RWPE2 (cell line): ENCODE results near the gene METTL21C.

Source experiments
- ATAC-seq: fragments of 200-7000 bp; cut with Tn5 transposase; 3 replicates; pipeline ENCODE4 v1.9.1; 2021; ENCODE audit warnings: low read depth
- DNase-seq: peaks from one replicate; pipeline ENCODE4 v3.0.0-alpha.2; 2020; ENCODE audit warnings: low spot score
- H3K27ac ChIP-seq: fragments of 450-650 bp; 2 replicates; pipeline ENCODE4 v1.5.1; 2017; ENCODE audit warnings: mild to moderate bottlenecking; ENCODE audit not compliant: poor library complexity, severe bottlenecking
- H3K27me3 ChIP-seq: fragments of 250-450 bp; sonication (Bioruptor Pico); 2 replicates; pipeline ENCODE4 v1.5.1; 2021; ENCODE audit warnings: mild to moderate bottlenecking, moderate library complexity; ENCODE audit not compliant: insufficient read depth, poor library complexity, severe bottlenecking
- H3K36me3 ChIP-seq: fragments of 250-450 bp; sonication (Bioruptor Pico); 2 replicates; pipeline ENCODE4 v1.5.1; 2020; ENCODE audit warnings: low read depth, mild to moderate bottlenecking, moderate library complexity
- H3K4me1 ChIP-seq: fragments of 250-450 bp; sonication (Bioruptor Pico); 2 replicates; pipeline ENCODE4 v1.5.1; 2021; ENCODE audit warnings: mild to moderate bottlenecking, moderate library complexity; ENCODE audit not compliant: insufficient read depth, poor library complexity, severe bottlenecking
- H3K4me3 ChIP-seq: fragments of 250-450 bp; sonication (Bioruptor Pico); 2 replicates; pipeline ENCODE4 v1.5.1; 2021; ENCODE audit warnings: mild to moderate bottlenecking, moderate library complexity; ENCODE audit not compliant: severe bottlenecking
- H3K9me3 ChIP-seq: fragments of 250-450 bp; sonication (Bioruptor Pico); 2 replicates; pipeline ENCODE4 v1.5.1; 2021; ENCODE audit warnings: mild to moderate bottlenecking, moderate library complexity; ENCODE audit not compliant: severe bottlenecking
- TF ChIP-seq, protein P1 (sequence below): fragments of 450-650 bp; IDR thresholded peaks from one replicate; pipeline ENCODE4 v1.5.1; 2017; ENCODE audit warnings: mild to moderate bottlenecking, moderate library complexity; ENCODE audit not compliant: poor library complexity, severe bottlenecking

Gene METTL21C

DNA sequence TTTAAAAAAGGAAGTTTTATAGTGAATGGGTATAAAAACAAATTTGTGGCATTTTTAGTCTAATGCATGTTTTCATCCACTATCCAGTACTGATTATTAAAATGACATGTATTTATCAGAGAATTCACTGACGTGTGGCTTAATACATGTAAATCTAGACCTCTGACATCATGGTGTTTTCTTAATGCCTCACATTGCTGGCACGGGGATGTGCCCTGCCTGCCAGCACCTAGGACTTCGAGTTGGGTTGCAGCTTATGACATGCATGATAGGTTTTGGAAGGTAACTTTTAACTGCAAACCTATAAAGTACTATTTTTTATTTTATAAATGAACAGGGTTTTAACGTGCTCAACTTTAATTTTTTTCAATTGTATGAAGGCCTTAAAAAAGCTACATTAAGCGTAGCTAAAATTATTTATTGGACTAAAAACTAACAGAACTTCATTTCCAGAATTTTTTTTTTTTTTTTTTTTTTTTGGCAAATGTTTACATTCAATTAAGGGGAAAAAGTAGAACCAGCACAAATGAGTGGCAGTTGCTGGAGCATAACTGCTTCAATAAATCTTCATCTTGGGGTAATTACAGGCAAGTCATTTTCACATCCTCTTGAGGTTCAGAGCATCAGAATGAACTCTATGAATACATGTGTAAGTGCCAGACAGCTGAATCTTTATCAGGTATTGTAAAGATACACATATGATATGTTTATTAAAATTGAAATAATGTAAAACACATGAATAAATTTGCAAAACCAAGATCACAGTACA lies 16.3 kb downstream of the METTL21C start:
- no peaks in the 10 kb centered on the region for H3K27me3 ChIP-seq
- TF ChIP-seq, protein P1, sequence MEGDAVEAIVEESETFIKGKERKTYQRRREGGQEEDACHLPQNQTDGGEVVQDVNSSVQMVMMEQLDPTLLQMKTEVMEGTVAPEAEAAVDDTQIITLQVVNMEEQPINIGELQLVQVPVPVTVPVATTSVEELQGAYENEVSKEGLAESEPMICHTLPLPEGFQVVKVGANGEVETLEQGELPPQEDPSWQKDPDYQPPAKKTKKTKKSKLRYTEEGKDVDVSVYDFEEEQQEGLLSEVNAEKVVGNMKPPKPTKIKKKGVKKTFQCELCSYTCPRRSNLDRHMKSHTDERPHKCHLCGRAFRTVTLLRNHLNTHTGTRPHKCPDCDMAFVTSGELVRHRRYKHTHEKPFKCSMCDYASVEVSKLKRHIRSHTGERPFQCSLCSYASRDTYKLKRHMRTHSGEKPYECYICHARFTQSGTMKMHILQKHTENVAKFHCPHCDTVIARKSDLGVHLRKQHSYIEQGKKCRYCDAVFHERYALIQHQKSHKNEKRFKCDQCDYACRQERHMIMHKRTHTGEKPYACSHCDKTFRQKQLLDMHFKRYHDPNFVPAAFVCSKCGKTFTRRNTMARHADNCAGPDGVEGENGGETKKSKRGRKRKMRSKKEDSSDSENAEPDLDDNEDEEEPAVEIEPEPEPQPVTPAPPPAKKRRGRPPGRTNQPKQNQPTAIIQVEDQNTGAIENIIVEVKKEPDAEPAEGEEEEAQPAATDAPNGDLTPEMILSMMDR: no peak
- H3K9me3 ChIP-seq: no peaks in the 10 kb centered on the region
- DNase-seq: no peak
- no peaks in the 10 kb centered on the region for H3K4me1 ChIP-seq
- H3K4me3 ChIP-seq: no peak overlapping the region
- no peak overlapping the region for H3K27ac ChIP-seq
- H3K36me3 ChIP-seq: peaks cover 61% of the 10 kb centered on the region
- ATAC-seq: no peak

DNA sequence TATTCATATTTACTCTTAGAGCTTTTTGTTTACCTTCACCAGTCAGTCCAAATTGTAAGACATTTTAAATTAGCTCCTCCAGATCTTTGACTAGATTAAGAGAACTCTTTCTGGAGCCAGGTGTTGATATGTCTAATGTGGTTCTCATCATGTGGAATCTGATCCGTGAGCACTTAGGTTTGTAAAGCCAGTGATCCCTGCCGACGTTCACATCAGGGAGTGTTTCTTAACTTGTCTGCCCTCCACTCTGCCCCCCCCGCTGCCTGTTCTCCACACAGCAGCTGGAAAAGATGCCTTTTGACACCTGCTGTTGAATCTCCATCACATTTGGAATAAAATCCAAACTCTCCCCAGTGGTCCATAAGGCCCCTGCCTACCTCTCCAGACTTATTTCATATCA lies 17.7 kb downstream of the METTL21C start:
- Histone ChIP-seq H3K27ac (no peak overlapping the region), H3K4me3 (no peak overlapping the region), H3K27me3 (no peaks in the 10 kb centered on the region), H3K9me3 (no peaks in the 10 kb centered on the region), H3K4me1 (no peaks in the 10 kb centered on the region), H3K36me3 (peaks cover 64% of the 10 kb centered on the region)
- no peak for DNase-seq
- ATAC-seq: no peak
- TF ChIP-seq, protein P1: no peak

DNA sequence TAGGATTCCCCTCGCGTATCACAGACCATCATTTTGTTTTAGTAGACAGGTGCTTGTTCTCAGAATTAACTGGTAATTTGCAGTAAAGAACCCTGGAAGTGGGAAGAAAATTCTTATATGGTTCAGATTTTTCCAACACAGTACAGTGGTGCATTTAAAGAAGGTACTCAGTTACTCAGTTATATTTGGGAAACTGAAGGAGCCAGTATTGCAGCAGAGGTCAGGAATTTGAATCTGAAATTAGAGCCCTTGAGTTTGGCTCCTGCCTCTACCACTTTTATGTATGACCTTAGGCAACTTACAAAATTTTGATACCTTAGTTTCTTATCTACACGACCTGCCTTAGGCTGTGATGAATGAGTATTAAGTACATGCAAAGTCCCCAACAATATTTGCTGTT lies 19.7 kb downstream of the METTL21C start:
- no peak for DNase-seq
- H3K27ac ChIP-seq: no peak overlapping the region
- no peak overlapping the region for H3K4me3 ChIP-seq
- ATAC-seq: no peak
- H3K27me3 ChIP-seq: no peaks in the 10 kb centered on the region
- H3K4me1 ChIP-seq: no peaks in the 10 kb centered on the region
- peaks cover 73% of the 10 kb centered on the region for H3K36me3 ChIP-seq
- TF ChIP-seq, protein P1: no peak
- no peaks in the 10 kb centered on the region for H3K9me3 ChIP-seq

DNA sequence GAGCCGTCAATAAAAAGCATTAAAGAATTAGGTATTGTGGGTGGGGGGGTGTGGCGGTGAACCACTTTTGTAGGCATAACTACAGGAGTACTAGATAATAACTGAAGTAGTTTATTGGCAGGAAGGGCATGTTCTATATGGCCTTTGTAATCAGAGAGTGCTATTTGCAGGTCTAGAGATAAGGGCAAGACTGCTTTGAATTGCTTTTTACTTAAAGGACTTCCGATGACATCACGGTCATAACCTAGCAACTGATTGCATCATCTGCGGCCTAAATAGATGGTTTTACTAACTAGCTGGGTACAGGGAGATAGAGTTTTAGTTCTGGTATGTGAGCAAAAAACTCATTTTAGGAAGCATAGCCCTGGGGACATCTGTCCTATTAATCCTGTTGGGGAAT lies 24.7 kb downstream of the METTL21C start:
- Histone ChIP-seq H3K27me3 (no peaks in the 10 kb centered on the region), H3K27ac (no peak overlapping the region), H3K9me3 (no peaks in the 10 kb centered on the region), H3K36me3 (peaks cover 72% of the 10 kb centered on the region), H3K4me3 (no peak overlapping the region), H3K4me1 (no peaks in the 10 kb centered on the region)
- DNase-seq (no peak), ATAC-seq (no peak)
- TF ChIP-seq, protein P1: no peak

DNA sequence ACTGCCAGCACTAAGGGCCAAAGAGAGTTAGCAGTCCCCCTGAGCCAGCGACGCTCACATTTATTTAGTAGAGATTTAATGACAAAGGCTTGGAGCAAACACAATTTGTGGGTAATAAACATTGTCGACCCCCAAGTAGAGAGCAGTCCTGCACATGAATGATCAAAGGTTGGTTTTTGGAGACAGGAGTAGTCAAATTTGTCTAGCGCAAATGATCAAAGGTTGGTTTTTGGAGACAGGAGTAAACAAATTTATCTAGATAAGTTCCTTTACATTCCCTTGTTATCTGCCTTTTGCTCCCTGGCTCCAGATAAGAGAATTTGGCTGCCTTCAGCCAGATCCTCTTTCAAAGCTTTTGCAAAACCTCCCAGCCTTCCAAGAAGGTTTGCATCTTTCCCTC lies 26.9 kb downstream of the METTL21C start:
- peaks cover 66% of the 10 kb centered on the region for H3K36me3 ChIP-seq
- H3K27me3 ChIP-seq: no peaks in the 10 kb centered on the region
- H3K27ac ChIP-seq: no peak overlapping the region
- ATAC-seq: no peak
- H3K9me3 ChIP-seq: no peaks in the 10 kb centered on the region
- no peak for DNase-seq
- H3K4me3 ChIP-seq: no peak overlapping the region
- H3K4me1 ChIP-seq: no peaks in the 10 kb centered on the region
- TF ChIP-seq, protein P1: no peak
